Activated naive CD4-positive, alpha-beta T cell treated with anti-CD3 and anti-CD28 coated beads, Interleukin-2, amount 50 U/mL, for 72 hours (primary cell): ENCODE results near the gene COL2A1. TPM values are rescaled to one million over a fixed set of nuclear protein-coding genes. Genes with fewer than 3 reads are reported as not detected.

Experiments
- ATAC-seq, 2 donors: fragments of 150-1000 bp; cut with Tn5 transposase; 2 replicates each; pipeline ENCODE4 v1.10.0; 2021; ENCODE audit warnings: mild to moderate bottlenecking in 2 of 2, moderate library complexity in 2 of 2
- DNase-seq, 2 donors: peaks; one replicate each; pipeline ENCODE4 v3.0.0; 2021 to 2022; ENCODE audit warnings: low spot score in 2 of 2
- H3K27ac Mint-ChIP-seq, 2 donors: one replicate each; pipeline ENCODE4 v1.8.0; 2022; ENCODE audit warnings: mild to moderate bottlenecking in 2 of 2, mixed read lengths in 2 of 2
- H3K36me3 Mint-ChIP-seq, 2 donors: one replicate each; pipeline ENCODE4 v1.8.0; 2022; ENCODE audit warnings: mixed read lengths in 2 of 2
- H3K9me3 Mint-ChIP-seq, 2 donors: one replicate each; pipeline ENCODE4 v1.8.0; 2022; ENCODE audit warnings: mixed read lengths in 2 of 2
- total RNA-seq, 2 donors: library from RNA; stranded (reverse); gene quantifications; one replicate each; pipeline ENCODE4 v1.2.3, GENCODE V29; 2022

The COL2A1 gene
- total RNA-seq: not detected

DNA sequence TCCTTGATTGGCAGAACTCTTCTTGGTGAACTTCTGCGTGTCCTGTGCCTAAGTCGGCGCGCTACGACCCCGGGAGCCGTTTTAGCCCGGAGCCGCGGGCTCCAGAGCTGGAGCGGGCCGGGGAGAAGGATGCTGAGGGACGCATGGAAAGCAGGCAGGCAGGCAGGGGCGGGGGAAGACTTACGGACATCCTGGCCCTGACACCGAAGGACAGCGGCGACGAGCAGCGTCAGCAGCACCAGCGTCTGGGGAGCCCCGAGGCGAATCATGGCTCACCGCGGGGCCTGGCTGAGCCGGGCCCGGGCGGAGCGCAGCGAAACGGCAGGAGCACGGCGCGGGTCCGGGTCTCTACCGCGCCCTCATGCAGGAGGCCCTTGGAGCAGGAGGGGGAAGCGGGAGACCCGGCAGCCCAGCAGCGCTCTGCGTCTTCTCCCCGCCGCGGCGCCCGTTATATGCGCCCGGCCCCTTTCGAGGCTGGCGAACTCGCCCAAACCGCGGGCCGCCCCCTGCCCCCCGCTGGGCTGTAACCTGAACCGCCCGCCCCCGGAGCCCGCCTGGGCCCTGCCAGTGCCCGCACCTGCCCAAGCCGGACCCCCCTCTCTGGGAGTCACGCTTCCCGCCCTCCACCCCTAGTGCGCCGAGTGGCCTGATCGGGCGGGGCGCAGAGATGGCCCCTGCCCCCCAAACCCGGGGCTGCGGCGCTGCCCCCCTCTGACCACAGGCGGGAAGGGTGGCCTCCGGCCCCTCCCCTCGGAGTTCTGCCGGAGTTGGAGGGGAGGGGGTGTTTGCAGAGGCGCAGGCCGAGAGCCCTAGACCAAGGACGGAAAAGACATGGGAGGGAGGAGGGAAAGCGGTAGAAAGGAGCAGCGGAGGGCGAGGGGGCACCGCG, at the start of gene COL2A1:
TSS of gene COL2A1 (minus strand) at position 424 of the 889 bp plus-strand sequence. CDS start at position 269, 155 bp downstream.
- DNase-seq: peak in 1 of 2 donors; percentile 49
- no peaks in the 10 kb centered on the region for H3K9me3 Mint-ChIP-seq

GRCh38 chr12:48053883-48054282, 49.6 kb upstream of the COL2A1 start:
- Mint-ChIP-seq H3K27ac (no peak overlapping the region), H3K36me3 (peaks cover 9 to 11% of the 10 kb centered on the region in 2 donors), H3K9me3 (peaks cover 0 to 8% of the 10 kb centered on the region in 2 donors)
- ATAC-seq (no peak), DNase-seq (no peak)

More for the DNA sequence above, at the start of gene COL2A1:
- ATAC-seq: peak; percentile 60 to 64
- Mint-ChIP-seq H3K36me3 (peaks cover 5 to 11% of the 10 kb centered on the region in 2 donors), H3K27ac (no peak within 1 kb of the TSS)

DNA sequence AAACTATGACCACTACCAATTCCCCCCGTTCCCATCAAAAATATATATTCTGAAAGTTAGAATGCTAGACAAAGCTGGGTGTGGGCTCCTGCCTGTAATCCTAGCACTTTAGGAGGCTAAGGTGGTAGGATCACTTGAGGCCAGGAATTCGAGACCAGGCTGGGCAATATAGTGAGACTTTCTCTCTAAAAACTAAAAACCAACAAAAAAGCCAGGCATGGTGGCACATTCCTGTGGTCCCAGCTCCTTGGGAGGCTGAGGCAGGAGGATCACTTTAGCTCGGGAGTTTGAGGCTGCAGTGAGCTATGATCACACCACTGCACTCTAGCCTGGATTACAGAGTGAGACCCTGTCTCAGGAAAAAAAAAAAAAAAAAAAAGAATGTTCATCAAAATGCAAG, 48.8 kb upstream of the COL2A1 start:
- H3K36me3 Mint-ChIP-seq: peaks cover 1 to 4% of the 10 kb centered on the region in 2 donors
- H3K27ac Mint-ChIP-seq: no peak overlapping the region
- no peak for DNase-seq
- no peak for ATAC-seq
- H3K9me3 Mint-ChIP-seq: peaks cover 0 to under 1% of the 10 kb centered on the region in 2 donors

GRCh38 chr12:48051681-48052080, 47.4 kb upstream of the COL2A1 start:
- DNase-seq (no peak), ATAC-seq (no peak)
- H3K27ac Mint-ChIP-seq: no peak overlapping the region
- H3K9me3 Mint-ChIP-seq: no peaks in the 10 kb centered on the region
- peaks cover 0 to 4% of the 10 kb centered on the region in 2 donors for H3K36me3 Mint-ChIP-seq

DNA sequence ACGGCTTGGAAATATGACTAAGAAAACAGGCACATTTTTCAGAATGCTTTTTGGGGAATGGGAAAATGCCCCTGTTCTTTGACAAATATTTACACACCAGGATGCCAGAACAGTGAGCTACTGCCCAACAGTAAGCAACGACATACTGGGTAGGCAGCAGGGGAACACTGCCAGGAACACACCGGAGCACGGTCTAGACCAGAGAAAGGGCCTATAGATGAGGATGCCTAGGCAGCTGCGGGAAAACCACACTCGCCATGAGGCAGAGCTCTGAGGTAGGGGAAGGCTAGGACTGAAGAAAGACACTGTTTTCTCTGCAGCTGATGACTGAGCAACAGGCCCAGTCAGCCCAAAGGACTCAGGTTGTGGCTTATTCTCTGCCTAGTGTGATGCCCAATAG, 45.9 kb upstream of the COL2A1 start:
- peaks cover 0 to 4% of the 10 kb centered on the region in 2 donors for H3K36me3 Mint-ChIP-seq
- ATAC-seq (no peak), DNase-seq (no peak)
- peak overlapping the region in 1 of 2 donors; percentile 81 for H3K27ac Mint-ChIP-seq
- no peaks in the 10 kb centered on the region for H3K9me3 Mint-ChIP-seq

DNA sequence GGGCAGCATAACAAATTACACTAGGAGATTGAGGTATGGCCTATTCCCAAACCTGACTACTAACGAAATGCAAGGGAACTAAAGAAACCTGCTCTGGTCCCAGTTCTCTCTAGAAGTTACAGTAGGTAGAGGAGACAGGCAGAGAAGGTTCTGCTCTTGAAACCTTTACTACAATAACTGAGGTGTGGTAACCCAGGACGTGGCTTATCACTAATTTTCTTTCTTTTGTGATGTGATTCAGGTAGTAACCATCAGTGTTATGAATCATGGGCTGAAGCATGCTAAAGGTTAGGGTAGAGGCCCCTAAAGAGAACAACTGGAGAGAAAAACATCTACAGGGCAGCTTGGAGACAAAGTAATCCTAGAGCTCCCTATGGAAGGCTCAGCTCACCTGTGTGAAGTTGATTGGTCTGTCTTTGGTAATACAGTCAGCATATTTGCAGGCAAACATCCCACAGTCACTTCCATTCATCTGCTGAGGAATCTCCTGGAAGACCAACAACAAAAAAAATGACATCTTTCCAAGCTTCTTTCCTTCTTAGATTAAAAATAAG, 41.8 kb upstream of the COL2A1 start:
- DNase-seq (no peak), ATAC-seq (peak; percentile 40 to 48)
- H3K27ac Mint-ChIP-seq: no peak overlapping the region
- H3K36me3 Mint-ChIP-seq: peaks cover 0 to 4% of the 10 kb centered on the region in 2 donors
- H3K9me3 Mint-ChIP-seq: no peaks in the 10 kb centered on the region

DNA sequence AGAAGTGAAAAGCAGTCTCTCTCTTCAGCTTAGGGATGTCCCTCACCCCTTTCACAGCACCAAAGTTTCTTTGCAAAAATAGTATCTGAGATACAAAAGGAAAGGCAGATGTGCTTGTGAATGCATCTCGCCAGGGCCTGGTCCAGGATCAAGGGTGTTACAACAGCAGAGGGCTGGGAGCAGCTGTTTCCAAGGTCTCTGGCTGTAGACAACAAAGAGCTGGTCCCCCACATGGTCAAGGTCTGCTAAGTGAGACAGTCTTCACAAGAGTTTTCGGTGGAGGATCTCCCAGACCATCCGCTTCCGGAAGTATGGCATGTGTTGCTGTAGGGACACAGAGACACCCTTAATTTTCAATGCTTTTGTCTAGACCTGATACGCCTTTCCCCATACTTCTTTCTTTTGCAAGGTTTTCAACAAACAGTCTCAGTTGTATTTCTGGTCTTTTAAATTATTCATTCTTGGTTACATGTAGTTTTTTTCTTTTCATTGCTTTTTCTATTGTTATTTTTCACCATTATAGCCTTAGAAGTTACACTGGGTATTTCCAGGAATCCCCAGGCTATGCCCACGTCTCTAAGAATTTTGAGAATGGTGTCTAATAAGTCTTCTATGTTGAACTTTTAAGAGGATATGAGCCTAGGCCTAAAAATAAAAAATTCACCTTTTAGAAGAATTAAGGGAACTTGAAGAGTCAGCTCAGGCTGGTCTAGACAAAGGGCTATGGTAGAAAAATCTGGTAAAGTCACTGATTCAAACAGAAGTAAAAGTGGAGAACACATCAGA, 41.0 kb upstream of the COL2A1 start:
- Mint-ChIP-seq H3K27ac (no peak overlapping the region), H3K9me3 (no peaks in the 10 kb centered on the region), H3K36me3 (peaks cover 0 to 4% of the 10 kb centered on the region in 2 donors)
- DNase-seq (no peak), ATAC-seq (no peak)

DNA sequence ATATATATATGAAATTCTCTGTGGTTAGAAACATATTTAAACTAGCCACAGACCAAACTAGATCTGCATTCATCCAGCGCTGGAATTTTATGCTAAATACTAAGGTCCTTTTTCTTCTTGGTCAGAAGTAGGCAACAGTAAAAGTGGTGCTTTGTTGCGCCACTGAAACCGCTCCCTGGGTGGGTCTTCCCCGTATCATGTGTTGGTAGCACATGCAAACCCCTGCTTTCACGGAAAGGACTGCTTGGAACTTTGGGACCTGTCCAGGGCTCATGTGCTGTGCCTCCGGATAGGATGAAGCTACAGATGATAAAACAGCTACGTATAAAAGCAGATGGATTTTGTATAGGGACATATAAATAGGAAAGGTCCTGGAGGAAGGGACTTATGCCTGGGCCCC, 40.1 kb upstream of the COL2A1 start:
- no peaks in the 10 kb centered on the region for H3K36me3 Mint-ChIP-seq
- DNase-seq (no peak), ATAC-seq (no peak)
- H3K27ac Mint-ChIP-seq: no peak overlapping the region
- H3K9me3 Mint-ChIP-seq: no peaks in the 10 kb centered on the region

DNA sequence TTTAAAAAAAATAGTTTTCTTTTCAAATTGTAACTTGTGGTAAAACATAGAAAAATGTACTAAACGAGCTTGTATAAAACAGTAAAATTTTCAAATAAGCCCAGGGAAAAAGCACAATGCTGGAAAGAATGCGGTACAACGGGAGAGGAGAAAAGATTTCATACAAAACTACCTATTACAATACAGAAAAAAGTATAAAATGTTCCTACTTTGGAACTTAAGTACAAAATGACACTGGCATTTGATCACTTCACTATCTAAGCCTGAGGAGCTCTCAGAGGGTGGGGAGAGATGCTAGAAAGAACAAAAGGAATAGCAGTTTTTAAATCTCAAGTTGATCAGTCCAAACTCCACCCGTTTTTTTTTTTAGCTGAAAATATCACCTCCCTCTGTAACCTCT, 39.5 kb upstream of the COL2A1 start:
- H3K36me3 Mint-ChIP-seq: no peaks in the 10 kb centered on the region
- DNase-seq (no peak), ATAC-seq (no peak)
- H3K9me3 Mint-ChIP-seq: no peaks in the 10 kb centered on the region
- H3K27ac Mint-ChIP-seq: no peak overlapping the region

- Mint-ChIP-seq H3K36me3 (no peaks in the 10 kb centered on the region), H3K9me3 (no peaks in the 10 kb centered on the region), H3K27ac (no peak overlapping the region)
- DNase-seq (no peak), ATAC-seq (no peak)
Measured at GRCh38 chr12:48041591-48042423, 37.5 kb upstream of the COL2A1 start.

DNA sequence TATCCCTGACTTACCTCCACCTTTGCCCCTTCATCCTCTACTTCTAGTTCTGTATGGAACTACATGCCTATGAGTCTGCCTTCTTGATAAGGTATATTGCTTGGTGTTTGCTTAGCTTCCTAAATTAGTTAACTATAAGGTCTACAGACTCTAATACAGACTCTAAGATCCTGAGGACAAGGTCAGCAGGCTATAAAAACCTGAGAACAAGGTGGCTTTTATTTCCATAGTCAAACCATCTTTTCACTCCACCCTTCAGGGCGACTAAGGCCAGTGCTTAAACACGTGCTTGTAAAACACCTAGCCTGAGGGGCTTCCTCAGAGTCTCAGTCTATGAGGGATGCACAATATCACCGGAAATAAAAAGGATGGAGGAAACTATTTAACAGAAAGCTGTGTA, 36.1 kb upstream of the COL2A1 start:
- no peak for ATAC-seq
- no peak for DNase-seq
- H3K9me3 Mint-ChIP-seq: no peaks in the 10 kb centered on the region
- no peaks in the 10 kb centered on the region for H3K36me3 Mint-ChIP-seq
- no peak overlapping the region for H3K27ac Mint-ChIP-seq

DNA sequence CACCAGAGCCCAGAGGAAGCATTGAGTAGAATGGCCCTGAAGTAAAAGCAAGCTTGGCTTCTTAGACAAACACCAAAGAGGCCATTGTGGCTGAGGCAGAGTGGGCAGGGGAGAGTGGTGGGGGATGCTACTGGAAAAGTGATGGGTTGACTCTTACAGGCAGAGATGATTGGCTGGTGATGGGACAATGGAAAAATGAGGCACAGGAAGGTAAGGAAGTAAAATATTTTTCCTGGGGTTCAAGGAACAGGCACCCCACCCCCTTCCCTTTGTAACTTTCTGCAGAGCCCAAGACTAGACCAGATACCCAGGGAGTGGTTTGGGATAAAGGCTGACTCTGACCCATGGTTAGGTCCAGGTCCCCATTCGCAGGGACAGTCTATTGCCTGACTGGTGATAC, 34.9 kb upstream of the COL2A1 start:
- no peaks in the 10 kb centered on the region for H3K36me3 Mint-ChIP-seq
- no peak overlapping the region for H3K27ac Mint-ChIP-seq
- H3K9me3 Mint-ChIP-seq: no peaks in the 10 kb centered on the region
- no peak for DNase-seq
- no peak for ATAC-seq

GRCh38 chr12:48038085-48038484, 33.8 kb upstream of the COL2A1 start:
- peak overlapping the region in 1 of 2 donors; percentile 38 for H3K27ac Mint-ChIP-seq
- no peaks in the 10 kb centered on the region for H3K9me3 Mint-ChIP-seq
- H3K36me3 Mint-ChIP-seq: no peaks in the 10 kb centered on the region

GRCh38 chr12:48037267-48037915, 33.1 kb upstream of the COL2A1 start:
- no peak for DNase-seq
- H3K36me3 Mint-ChIP-seq: no peaks in the 10 kb centered on the region
- peak overlapping the region; percentile 38 to 92 for H3K27ac Mint-ChIP-seq
- H3K9me3 Mint-ChIP-seq: no peaks in the 10 kb centered on the region
- no peak for ATAC-seq

More at GRCh38 chr12:48038085-48038484, 33.8 kb upstream of the COL2A1 start:
- no peak for DNase-seq
- ATAC-seq: no peak

DNA sequence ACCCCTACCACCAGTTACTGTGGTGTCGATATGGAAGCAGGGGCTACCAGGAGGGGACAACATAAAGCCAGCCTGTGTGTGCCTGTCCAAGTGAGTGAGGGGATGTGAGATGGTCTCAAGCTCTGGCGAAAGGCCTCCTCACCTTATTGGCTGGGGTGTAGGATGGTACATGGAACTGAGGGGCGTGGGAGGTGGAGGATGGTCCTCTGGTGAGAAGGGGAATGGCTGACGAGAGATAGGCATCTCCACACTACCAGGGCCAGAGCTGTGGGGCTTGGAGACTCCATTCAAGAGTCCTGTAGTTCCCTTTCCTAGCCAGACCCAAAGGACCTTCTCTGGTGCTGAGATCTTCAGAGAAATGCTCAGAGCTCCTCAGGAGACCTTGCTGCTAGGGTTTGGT, 32.5 kb upstream of the COL2A1 start:
- H3K27ac Mint-ChIP-seq: peak overlapping the region in 1 of 2 donors; percentile 92
- no peaks in the 10 kb centered on the region for H3K9me3 Mint-ChIP-seq
- ATAC-seq (no peak), DNase-seq (no peak)
- no peaks in the 10 kb centered on the region for H3K36me3 Mint-ChIP-seq
